Right lung (tissue), 5 donors: ENCODE data around the gene ETFB. TPM values are rescaled to one million over a fixed set of nuclear protein-coding genes. Genes with fewer than 3 reads are reported as not detected.

Source experiments
- DNase-seq, 2 donors: peaks; one replicate each; pipeline ENCODE4 v3.0.0-alpha.2; 2013
- polyA plus RNA-seq, 5 donors: library from polyadenylated mRNA; unstranded; fragments of 120-200 nt; gene quantifications; one replicate each; pipeline versions ENCODE4 v1.2.1 to v1.2.3, GENCODE V29; 2013; ENCODE audit warnings: inconsistent platforms in 1 of 5, low replicate concordance in 1 of 5; ENCODE audit not compliant: insufficient read length in 5 of 5, insufficient read depth in 1 of 5

The ETFB gene
- polyA plus RNA-seq, 5 donors: 37.7 to 56.2 (median 43.0) TPM

GRCh38 chr19:51330366-51330765 lies 35.8 kb downstream of the ETFB start:
- no peak for DNase-seq

DNA sequence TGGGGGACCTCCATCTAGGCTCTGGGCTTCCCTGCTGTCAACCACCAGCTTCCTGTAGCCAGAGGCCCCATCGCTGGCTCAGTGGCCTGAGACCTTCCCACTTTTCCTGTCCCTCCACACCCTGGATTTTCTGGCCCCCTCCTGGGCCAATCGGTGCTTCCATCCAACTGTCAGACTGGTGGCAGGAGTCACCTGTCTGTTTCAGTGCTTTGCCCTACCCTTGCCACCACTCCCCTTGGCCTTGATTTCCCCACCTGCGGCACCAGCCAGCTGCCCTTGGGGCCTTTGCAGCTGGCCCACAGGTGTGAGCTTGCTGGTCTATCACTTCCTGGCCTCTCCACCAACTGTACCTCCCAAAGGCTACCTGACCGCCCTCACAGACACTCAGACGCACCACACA lies 36.8 kb downstream of the ETFB start:
- no peak for DNase-seq

GRCh38 chr19:51327066-51328001 lies 38.9 kb downstream of the ETFB start:
- DNase-seq: no peak

- DNase-seq: no peak
These were observed 39.7 kb downstream of the ETFB start for GRCh38 chr19:51326216-51327065.

DNA sequence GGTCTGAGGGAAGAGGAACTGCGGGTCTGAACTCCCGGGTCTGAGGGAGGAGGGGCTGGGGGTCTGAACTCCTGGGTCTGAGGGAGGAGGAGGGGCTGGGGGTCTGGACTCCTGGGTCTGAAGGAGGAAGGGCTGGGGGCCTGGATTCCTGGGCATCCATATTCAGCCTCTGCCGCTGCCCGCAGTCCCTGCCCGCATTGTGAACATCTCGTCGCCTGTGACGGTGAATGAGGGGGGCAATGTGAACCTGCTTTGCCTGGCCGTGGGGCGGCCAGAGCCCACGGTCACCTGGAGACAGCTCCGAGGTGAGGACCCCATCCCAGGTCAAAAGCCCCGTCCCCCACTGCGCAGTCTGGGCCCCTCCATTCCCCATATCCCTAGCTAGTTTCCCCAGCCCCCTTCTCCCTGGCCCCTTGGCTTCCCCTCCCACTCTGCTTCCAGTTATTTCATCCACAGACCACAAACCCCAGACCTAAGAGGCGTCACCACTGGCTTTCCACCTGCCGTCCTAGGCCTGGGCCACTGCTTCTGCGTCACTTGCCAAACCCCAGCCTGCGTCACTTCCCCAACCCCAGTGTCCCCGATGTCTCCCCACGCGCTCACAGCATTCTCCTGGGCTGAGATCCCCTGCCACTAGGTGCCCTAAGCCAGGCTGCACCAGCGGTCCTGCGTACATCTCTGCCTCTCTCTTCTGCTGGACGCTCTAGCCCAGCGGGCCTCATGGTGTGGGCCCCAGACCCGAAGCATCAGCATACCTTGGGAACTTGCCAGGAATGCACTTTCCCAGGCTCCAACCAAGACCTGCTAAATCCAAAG lies 40.8 kb downstream of the ETFB start:
- DNase-seq: no peak

DNA sequence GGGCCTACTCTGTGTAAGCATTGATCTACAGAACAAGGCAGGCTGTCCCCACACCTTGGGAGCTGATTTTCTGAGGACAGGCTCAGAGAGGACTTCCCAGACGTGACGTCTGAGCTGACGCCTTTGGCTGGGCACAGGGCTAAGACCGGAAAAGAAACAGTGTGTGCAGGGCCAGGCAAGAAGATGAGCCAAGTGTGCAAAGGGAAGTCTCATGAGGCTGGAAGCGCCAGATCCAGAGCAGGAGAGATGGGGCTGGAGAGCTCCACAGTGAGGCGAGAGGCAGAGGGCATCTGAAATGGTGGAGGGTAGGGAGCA lies 42.1 kb downstream of the ETFB start:
- no peak for DNase-seq

GRCh38 chr19:51323481-51324166 lies 42.6 kb downstream of the ETFB start:
- no peak for DNase-seq

- DNase-seq: no peak
These were observed 44.4 kb downstream of the ETFB start for GRCh38 chr19:51321799-51322198.

- no peak for DNase-seq
These were observed 45.9 kb downstream of the ETFB start for GRCh38 chr19:51320280-51320657.

DNA sequence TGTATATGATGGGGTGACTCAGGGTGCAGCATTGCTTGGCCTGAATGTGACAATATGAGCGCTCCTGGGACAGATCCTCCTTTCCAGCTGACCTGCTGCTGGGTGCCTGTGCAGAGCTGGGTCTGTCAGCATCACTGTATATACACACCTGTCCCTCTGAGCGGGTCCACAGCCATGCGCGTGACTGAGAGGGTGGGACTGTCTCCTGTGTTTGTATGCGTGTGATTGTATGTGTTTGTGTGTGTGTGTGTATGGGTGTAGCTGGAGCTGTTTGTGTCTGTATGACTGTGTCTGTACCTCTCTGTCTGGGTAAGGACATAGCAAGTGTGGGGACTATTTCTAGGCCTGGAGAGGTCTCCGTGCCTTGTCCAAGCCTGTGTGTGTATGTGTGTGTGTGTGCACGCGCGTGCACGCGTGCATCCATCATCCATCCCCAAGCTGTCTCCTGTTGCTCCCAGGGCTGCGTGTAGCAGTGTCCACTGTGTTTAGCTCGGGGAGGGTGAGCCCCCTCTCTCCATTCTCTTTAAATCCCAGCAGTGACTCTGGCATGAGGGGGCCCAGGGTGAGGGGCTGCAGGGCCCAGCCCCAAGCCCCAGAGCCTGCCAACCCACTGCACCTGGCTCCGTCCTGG lies 46.4 kb downstream of the ETFB start:
- no peak for DNase-seq

- DNase-seq: no peak
These were observed 47.2 kb downstream of the ETFB start for GRCh38 chr19:51318687-51319648.

DNA sequence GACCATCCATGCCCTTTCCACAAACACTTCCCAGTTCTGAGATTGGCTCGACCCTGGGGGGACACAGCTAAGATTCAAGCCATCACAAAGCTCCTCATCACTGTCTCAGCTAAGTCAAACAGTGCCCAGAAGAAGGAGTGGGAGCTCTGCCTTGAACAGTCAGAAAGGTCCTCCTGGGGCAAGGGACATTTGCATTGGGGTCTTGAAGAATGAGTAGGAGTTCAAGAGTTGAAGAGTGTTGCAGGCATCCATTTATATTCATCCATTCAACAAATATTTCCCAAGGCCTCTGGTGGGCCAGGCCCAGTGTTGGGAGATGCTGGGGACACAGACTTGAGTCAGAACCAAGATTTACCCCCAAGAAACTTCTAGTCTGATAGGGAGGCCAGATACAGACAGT lies 48.2 kb downstream of the ETFB start:
- DNase-seq: no peak

- no peak for DNase-seq
These were observed 48.8 kb downstream of the ETFB start for GRCh38 chr19:51317376-51317775.

GRCh38 chr19:51316688-51317087 lies 49.5 kb downstream of the ETFB start:
- no peak for DNase-seq

- no peak for DNase-seq
These were observed 54.6 kb downstream of the ETFB start, which contains the start of gene IGLON5 for GRCh38 chr19:51311351-51312257. TSS of gene IGLON5 (plus strand) at chr19:51311644. CDS start at chr19:51311848, 204 bp downstream.

DNA sequence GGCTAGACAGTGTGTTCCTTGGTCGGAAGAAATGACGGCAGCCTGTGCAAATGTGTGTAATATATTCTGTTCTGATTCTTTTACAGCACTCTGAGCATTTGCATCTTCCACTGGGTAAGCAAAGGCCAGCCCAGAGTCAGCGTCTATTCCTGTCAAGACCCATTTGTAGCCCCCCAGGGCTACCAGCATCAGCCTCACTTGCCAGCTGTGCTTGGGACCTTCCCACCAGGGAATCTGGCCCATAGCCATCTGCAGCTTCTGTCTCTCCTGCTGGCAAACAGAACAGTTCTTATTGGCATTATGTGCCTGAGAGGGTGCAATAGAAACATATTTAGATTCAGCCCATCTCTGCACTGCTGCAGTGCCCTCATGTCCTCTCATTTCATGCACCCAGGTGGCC lies 60.7 kb downstream of the ETFB start:
- no peak for DNase-seq

- DNase-seq: no peak
These were observed 64.9 kb downstream of the ETFB start for GRCh38 chr19:51301266-51301665.

DNA sequence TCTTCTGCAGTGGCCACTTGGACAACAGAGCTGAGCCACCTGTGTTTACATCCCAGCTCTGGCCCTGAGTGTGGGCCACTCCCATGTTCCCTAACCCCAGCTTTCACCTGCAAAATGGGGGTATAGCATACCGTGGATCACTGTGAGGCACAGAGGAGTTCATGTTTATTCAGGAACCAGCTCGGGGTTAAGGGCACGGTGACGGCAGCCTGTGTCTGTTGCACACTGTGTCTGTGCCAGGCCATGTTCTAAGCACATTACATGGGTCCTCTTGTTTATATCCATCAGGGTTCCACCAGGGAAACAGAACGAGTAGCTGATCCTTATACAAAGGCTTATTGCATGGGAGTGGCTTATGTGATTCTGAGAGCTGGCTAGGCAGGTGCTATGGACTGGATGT lies 68.8 kb downstream of the ETFB start:
- no peak for DNase-seq
